NCI-H1694 (cell line): Measurements from ENCODE around the gene CHD9.
"Not testable (repeated sequence)": the region's sequence is repeated elsewhere in the genome, so short reads cannot be mapped to it uniquely, and the experiment has no call there.

Source experiments
- DNase-seq: peaks from one replicate; lab custom pipeline; 2025; lab: John Stamatoyannopoulos, UW

CHD9 gene

GRCh38 chr16:53207810-53208752 is 153.3 kb downstream of the CHD9 start:
- DNase-seq = peak; percentile 90

- DNase-seq = no peak
These were observed 154.6 kb downstream of the CHD9 start for GRCh38 chr16:53209429-53209828.

GRCh38 chr16:53209877-53210276 is 155.1 kb downstream of the CHD9 start:
- no peak for DNase-seq

- no peak for DNase-seq
These were observed 156.5 kb downstream of the CHD9 start for GRCh38 chr16:53211253-53211652.

- no peak for DNase-seq
These were observed 158.1 kb downstream of the CHD9 start for GRCh38 chr16:53212893-53213223.

GRCh38 chr16:53213542-53213941 is 158.8 kb downstream of the CHD9 start:
- no peak for DNase-seq

- DNase-seq = no peak
These were observed 162.0 kb downstream of the CHD9 start for GRCh38 chr16:53216798-53217197.

GRCh38 chr16:53219371-53219770 is 164.6 kb downstream of the CHD9 start:
- DNase-seq = no peak

- DNase-seq = no peak
These were observed 165.1 kb downstream of the CHD9 start for GRCh38 chr16:53219795-53220454.

- no peak for DNase-seq
These were observed 165.8 kb downstream of the CHD9 start for GRCh38 chr16:53220585-53220984.

- no peak for DNase-seq
These were observed 170.3 kb downstream of the CHD9 start for GRCh38 chr16:53224951-53225533.

GRCh38 chr16:53232826-53233529 is 178.2 kb downstream of the CHD9 start:
- no peak for DNase-seq

GRCh38 chr16:53234836-53235235 is 180.0 kb downstream of the CHD9 start:
- DNase-seq = no peak

GRCh38 chr16:53235851-53236250 is 181.1 kb downstream of the CHD9 start:
- DNase-seq = no peak

- no peak for DNase-seq
These were observed 194.5 kb downstream of the CHD9 start for GRCh38 chr16:53249331-53249730.

- no peak for DNase-seq
These were observed 202.2 kb downstream of the CHD9 start for GRCh38 chr16:53257001-53257400.

- no peak for DNase-seq
These were observed 204.0 kb downstream of the CHD9 start for GRCh38 chr16:53258809-53259208.

- no peak for DNase-seq
These were observed 206.5 kb downstream of the CHD9 start for GRCh38 chr16:53261276-53261675.

GRCh38 chr16:53262645-53263044 is 207.9 kb downstream of the CHD9 start:
- no peak for DNase-seq

GRCh38 chr16:53266156-53266555 is 211.4 kb downstream of the CHD9 start:
- no peak for DNase-seq

GRCh38 chr16:53278498-53278897 is 223.7 kb downstream of the CHD9 start:
- not testable (repeated sequence) for DNase-seq

- DNase-seq = no peak
These were observed 226.5 kb downstream of the CHD9 start for GRCh38 chr16:53281280-53281679.
